Measurements from ENCODE around the gene EDIL3.

DNA sequence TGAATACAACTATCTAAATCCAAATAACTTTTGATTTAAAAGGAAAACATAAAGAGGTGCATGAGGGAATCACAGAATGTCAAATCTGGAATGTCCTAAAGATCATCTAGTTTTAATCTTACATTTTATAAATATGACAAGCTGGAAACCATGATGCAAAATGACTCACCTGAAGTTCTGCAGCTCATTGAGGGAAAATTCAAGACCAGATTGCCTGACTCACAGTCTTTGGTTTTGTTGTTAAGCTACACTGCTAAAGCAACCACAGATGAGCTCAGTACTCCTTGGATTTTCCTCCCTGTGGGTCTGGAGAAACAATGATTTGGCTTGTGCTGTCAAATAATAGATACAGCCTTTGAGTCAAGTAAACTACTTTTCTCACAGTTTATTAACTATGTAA lies 19.1 kb upstream of the EDIL3 start:
- TF ChIP-seq POLR2A (IDR thresholded peaks at IDR 0.05; ENCODE audit: low read depth, low read length), result no peak
- TF ChIP-seq EZH2 (IDR thresholded peaks at IDR 0.05; ENCODE audit: borderline replicate concordance, low read depth, low read length, severe bottlenecking), result no peak
- TF ChIP-seq, protein P1, sequence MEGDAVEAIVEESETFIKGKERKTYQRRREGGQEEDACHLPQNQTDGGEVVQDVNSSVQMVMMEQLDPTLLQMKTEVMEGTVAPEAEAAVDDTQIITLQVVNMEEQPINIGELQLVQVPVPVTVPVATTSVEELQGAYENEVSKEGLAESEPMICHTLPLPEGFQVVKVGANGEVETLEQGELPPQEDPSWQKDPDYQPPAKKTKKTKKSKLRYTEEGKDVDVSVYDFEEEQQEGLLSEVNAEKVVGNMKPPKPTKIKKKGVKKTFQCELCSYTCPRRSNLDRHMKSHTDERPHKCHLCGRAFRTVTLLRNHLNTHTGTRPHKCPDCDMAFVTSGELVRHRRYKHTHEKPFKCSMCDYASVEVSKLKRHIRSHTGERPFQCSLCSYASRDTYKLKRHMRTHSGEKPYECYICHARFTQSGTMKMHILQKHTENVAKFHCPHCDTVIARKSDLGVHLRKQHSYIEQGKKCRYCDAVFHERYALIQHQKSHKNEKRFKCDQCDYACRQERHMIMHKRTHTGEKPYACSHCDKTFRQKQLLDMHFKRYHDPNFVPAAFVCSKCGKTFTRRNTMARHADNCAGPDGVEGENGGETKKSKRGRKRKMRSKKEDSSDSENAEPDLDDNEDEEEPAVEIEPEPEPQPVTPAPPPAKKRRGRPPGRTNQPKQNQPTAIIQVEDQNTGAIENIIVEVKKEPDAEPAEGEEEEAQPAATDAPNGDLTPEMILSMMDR (IDR thresholded peaks at IDR 0.05; ENCODE audit: extremely low read depth in 1 of 2, insufficient read depth in 1 of 2, low read depth in 1 of 2, low read length in 2 of 2), result no peak
